Stimulated activated CD4-positive, alpha-beta T cell treated with anti-CD3 and anti-CD28 coated beads, Interleukin-15, amount 100 ng/mL, for 24 hours (primary cell): Measurements from ENCODE around the gene IFT57.

Experiments used
- DNase-seq: peaks from one replicate; pipeline ENCODE4 v3.0.0-alpha.2; 2020

IFT57 gene

DNA sequence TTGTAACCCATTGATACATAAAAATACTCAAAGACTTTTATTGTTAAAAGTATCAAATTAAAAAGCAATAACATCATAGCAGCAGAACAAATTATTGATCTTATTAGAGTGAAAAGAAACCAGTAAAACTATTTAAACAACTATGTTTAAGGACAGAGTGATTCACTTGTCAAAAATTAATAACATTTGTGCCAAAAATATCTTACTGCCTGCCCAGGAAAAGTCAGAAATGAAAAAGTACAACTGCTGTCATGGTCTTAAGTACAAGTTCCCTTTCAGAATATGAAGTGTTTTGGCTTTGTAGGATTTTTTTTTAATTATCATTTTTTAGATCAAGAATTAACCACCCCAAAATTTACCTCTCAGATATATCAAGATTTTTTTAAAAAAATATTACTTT, 3.4 kb downstream of the IFT57 start:
- DNase-seq, result no peak

DNA sequence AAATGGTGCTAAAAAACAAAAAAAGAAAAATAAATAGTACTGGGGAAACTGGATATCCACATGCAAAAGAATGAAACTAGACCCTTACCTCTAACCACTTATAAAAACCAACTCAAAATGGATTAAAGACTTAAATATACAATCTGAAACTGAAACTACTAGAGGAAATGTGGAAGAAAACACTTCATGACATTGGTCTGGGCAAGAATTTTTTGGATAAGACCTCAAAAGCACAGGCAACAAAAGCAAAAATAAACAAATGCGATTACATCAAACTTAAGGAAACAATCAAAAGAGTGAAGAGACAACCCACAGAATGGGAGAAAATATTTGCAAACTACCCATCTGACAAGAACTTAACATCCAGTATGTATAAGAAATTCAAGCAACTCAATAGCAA, 6.4 kb downstream of the IFT57 start:
- no peak for DNase-seq

DNA sequence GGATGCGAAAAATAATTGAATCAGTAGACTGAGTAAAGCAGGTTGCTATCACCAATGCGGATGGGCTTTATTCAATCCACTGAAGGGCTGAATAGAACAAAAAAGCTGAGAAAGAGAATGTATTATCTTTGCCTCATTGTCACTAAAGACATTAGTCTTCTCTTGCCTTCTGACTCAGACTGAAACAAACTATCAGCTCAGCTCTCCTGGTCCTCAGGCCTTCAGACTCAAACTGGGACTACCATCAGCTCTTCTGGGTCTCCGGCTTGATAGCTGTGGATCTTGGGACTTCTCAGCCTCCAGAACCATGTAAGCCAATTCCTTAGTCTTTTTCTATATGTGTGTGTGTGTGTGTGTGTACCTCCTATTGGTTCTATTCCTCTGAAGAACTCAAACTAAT, 12.6 kb downstream of the IFT57 start:
- no peak for DNase-seq

DNA sequence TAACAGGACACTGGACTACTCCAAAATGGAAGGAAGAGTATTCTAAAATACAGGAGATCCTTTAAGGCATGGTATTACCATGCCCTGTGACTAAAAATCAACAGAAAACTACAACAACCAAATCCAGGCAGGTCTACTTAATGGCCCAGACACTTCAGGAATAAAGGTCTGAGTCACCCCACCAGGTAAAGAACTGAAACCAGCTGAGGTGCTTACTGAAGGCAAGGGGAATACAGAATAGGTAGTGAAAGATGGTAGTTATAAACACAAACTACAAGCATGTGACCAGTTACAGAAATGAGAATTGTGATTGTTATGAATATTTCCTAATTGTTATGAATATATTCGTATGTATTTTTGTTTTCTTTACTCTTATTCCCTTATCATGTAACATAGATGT, 13.4 kb downstream of the IFT57 start:
- no peak for DNase-seq

DNA sequence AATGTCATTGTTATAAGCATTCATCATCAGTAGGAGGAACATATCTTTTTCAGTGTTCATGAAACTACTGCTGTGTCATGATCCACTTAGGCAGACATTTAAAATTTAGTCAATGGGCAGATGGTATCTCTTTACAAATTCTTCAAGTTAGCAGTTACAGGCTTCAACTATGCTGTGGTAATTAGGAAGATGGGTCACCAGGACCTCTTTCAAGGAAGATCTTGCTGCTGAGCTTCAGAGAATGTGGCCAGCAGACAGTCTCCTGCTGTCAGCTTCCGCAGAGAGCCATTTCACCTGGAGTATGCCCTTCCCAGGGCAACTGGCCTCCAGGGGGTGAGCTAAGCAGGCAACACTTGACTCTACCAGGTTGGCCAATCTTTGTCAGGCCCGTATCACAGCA, 19.4 kb downstream of the IFT57 start:
- DNase-seq, result no peak

DNA sequence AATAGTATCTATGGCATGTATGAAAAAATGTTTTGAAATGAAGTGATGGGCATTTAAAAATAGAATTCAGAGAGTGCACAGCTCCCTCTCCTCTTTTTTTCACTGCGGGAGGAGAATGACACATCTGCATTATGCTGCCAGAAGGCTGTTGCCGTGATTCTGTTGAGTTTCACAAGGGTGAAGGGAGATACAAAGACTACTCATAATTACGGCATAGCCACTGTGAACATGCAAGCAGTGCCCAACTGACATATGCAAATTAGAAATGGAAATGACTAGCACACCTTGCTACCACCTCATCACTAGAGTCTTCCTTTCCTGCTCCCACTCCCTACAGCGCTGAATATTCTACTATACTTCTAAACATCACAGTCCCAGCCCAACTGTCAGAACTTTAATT, 20.1 kb downstream of the IFT57 start:
- no peak for DNase-seq

DNA sequence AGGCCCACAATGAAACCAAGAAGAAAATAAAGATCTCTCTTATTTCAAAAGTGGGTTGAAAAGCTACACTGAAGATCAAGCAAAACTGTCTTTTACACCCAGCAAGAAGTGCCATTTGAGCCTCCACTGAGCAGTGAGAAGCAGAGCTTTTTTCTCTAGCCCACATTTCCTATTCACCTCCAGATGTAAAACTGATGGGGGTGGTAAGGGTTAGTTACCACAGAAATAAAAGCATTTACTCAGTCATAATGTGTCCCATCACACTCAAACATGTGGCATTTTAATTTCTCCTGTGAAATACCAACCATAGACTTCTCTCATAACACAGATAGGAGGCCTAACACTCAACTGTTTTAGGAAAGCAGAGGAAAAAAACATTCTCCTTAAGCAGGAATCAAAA, 21.0 kb downstream of the IFT57 start:
- DNase-seq, result no peak

DNA sequence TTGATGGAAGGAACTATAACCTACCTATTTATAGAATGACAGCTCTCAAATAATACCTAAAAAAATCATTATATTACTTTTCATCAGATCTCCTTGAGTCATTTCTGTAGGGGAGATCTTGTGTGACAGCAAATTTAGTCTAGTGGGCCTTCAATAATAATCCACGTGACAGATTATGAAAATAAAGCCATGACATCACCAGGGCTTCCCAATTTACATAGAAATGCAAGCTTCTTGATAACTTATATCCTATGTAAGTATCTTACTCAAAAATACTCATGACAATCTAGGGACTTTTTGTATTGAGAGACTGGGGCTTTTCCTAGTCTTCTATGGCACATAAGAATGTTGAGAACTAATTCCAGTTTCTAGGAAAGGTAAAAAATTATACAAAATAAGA, 21.6 kb downstream of the IFT57 start:
- no peak for DNase-seq

DNA sequence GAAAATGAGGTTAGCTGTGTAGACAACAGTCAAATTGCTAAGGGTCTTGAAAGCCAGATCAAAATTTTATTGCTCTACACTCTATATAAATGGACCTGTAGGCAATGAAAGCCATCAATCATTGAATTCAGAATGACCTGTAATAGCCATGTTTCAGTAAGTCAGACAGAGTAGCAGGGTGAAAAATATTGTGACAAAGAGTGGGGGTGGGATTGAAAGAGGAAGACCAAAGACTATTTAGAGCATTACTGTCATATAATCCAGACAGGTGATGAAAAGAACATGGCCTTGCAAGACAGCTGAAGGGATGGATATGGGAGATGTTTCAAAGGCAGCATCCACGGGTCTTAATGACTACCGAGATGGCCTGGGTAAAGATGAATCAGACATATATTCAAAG, 22.2 kb downstream of the IFT57 start:
- no peak for DNase-seq

DNA sequence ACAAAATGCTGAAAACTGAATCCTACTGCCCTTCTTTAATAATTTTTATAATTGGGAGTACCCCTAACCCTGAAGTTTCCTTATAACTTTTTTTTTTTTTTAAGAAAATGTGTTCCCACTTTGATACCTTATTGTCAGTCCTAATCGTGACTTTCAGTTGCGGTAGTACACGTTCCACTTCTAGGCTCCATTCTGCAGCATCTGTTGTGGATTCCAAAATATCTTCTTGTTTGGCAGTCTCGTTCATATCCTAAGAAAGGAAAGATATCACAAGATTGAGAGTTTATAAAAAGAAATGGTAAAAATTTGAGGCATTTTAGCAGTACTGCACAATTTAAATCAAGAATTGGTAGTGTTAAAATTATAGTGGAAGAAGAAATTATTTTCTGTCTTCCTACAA, 30.8 kb downstream of the IFT57 start:
- DNase-seq, result no peak

DNA sequence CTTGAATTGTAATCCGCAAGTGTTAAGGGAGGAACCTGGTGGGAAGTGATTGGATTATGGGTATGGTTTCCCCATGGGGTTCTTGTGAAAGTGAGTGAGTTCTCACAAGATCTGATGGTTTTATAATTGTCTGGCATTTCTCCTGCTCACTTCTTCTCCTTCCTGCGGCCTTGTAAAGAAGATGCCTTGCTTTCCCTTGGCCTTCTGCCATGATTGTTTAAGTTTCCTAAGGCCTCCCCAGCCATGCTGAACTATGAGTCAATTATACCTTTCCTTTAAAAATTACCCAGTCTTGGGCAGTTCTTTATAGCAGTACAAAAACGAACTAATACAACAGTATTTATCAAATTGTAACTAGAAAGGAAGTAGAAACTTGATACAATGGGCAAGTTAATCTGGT, 31.9 kb downstream of the IFT57 start:
- no peak for DNase-seq

DNA sequence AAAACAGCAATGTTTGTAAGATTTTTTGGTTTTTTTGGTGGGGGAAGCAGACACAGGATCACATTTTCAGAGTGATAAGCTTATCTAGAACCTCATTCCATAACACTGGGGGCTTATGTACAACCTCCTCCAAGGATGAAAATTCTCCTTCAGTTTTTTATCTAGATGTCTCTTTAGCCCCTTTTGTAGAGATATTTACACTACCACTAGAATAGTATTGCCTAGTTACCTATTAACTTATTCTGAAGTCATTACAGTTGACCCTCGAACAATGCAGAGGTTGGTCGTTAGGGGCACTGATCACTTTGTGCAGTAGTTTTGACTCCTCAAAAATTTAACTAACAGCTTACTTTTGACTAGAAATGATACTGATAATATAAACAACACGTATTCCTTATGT, 32.8 kb downstream of the IFT57 start:
- no peak for DNase-seq

DNA sequence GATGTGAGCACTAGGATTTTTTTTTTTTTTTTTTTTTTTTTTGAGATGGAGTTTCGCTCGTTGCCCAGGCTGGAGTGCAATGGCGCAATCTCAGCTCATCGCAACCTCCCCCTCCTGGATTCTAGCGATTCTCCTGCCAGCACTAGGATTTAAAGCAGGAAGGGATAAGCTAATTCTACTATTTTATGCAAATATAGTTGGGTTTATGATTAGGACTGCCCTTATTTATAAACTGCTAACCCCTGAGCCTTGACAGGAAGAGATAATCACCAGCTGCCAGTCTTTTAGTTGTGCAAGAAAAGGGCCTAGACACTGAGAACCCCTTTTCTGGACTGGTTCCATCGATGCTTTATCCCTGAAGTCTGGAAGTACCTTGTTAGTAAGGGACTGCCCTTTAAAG, 36.7 kb downstream of the IFT57 start:
- DNase-seq, result no peak

DNA sequence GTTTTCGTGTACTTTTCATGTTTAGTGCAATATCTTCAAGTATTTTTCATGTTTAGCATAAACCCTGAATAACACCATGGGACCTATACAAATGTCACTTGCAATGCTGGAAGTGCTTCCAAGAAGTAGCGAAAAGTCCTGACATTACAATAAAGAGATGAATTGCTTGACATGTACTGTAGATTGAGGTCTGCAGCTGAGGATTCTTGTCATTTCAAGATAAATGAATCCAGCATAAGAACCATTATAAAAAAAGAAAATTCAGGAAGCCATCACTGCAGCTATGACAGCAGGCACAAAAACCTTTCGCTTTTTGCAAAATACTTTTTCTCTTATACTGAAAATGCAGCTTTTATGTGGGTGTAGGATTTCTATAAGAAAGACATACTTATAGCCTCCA, 37.4 kb downstream of the IFT57 start:
- no peak for DNase-seq

DNA sequence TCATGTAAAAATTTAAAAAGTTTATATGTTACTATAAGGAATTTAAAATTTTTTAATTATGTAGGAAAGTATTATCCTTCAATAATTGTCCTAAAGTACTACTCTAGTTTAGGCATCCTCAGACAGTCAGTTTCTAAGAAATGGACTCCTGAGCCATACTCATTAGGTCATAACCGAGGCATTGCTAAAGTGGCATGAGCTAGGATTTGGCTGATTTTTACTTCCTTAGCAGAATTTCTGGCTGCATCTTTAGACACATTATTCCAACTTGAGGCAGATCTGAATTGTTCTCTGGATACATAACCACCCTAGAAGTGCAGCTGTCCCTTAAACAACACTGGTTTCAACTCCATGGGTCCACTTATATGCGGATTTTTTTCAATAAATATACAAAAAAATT, 38.3 kb downstream of the IFT57 start:
- DNase-seq, result no peak

DNA sequence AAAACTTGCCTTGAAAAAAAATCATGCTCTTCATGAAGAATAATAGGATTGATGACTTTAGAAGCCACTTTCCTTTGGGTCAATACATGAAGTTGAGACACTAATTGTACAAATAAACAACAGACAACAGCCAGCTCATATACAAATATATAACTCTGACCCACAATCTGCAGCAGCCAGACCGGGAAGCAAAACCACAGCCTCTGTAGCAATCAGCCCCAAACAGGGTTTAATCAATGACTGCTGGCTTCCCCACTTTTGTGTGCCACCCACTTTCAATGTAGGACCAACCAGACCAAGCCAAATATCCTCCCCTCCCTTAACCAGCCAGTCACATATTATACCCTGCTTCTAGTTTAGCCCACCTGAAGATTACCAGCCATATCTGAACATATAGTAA, 39.0 kb downstream of the IFT57 start:
- no peak for DNase-seq

DNA sequence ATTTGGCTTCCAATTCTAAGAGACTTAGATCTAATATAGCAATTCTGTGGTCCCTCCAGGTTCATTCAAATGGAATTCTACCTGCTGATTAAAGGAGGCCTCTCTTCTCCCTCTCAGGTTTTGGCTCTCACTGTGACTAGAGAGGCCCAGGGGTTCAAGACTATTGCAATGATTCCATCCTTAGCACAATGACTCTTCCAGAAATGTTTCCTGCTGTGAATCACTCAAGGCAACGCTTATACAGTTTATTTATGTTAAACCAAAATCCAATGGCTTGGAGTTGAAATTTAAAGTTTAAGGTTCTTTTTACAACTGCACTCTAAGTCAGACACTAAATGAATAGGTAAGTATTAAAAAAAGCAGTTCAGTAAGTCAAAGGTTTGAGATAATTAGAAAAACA, 39.9 kb downstream of the IFT57 start:
- no peak for DNase-seq

DNA sequence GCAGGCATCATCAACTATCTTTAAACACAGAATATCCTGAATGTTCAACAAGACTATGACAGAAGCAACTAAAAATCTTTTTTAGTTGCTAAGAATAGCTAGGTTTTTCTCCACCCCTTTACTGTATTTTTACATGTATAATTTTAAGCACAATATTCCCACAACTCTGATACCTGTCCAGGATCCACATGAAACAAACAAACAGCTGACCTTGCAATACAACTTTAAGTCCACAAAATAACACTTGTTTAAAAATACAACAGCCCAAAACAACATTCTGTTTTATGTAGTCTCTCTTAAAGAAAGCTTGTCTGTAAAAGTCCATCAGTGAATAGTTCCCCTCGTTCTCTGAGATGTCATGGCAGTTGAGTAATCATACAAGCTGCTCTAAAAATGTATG, 41.1 kb downstream of the IFT57 start:
- DNase-seq, result no peak

DNA sequence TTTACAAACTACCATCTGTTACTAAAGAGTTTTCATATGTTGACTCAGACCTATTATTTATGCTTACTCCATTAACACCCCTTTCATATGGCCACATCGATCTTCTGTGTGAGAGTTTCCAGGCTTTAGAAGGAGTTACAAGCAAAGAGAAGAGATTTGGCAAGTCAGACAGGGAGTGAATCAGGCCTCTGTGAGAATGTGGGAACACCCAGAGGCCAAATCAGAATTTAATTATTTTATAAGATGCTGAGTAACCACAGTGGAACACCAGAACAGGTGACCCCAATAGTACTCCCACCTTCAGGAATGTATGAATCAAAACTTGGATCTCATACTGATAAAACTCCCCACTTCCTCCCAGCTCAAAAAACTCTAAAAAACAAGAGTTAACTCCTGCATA, 42.0 kb downstream of the IFT57 start:
- DNase-seq, result no peak

DNA sequence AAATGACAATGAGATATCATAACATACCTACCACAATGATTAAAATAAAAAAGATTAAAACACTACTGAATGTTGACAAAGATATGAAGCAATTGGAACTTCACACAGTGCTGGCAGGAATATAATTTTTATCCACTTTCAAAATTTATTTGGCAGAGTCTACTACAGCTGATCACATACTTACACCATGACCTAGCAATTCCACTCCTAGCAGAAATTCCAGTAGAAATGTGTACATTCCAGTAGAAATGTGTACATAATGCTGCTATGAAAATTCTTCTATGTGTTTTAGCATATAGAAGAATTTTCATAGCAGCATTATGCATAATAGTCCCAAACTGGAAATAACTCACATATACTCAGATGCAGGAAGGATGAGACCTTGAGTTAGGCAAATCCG, 43.5 kb downstream of the IFT57 start:
- DNase-seq, result no peak

DNA sequence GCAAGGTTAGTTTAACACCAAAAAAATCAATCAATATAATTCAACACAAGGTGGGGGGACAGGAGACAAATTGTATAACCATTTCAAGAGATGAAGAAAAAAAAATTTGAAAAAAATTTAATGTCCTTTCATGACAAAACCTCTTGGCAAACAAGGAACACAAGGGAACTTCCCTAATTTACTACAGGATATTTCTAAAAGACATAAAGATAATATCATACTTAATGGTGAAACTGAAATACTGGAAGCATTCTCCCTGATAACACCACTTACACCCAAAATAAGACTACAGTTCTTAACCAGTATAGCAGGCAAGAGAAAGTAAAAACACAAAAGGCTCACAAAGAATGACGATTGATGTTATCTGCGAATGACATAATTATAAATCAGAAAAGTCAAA, 44.7 kb downstream of the IFT57 start:
- DNase-seq, result no peak

DNA sequence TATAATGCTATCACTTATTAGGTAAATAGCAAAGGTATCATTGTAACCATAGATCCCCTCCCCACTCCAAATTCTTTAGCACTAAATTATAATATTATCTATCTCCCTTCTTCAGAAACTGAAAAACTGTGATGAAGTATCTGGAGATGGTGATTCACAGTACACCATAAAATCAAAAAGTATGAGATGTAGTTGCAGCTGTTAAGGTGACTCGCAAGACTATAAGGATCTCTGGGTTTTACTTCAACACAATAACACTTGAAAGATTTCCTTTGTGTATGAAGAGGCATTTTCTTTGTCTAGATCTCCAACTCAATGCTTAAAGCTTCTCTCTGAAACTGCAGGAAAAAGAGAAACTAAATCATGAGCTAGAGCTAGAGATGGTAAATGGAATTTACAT, 46.9 kb downstream of the IFT57 start:
- DNase-seq, result no peak

DNA sequence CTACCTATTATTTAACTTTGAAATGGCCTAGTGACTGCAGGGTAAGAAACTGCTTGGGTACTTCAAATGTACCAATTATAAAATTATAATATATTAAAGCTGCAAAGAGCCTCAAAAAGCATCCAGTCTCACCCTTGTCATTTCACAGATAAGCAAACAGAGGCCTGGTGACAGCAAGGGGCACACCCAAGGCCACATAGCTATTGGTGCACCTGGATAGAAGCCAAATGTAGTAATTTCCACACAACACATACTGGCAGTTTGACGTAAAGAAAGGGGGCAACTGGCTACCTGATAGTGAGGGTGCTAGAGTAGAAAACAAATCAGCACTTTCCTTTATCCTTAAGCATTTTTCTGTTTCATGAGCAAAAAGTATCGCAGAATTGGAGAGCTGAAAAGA, 51.1 kb downstream of the IFT57 start:
- DNase-seq, result no peak

DNA sequence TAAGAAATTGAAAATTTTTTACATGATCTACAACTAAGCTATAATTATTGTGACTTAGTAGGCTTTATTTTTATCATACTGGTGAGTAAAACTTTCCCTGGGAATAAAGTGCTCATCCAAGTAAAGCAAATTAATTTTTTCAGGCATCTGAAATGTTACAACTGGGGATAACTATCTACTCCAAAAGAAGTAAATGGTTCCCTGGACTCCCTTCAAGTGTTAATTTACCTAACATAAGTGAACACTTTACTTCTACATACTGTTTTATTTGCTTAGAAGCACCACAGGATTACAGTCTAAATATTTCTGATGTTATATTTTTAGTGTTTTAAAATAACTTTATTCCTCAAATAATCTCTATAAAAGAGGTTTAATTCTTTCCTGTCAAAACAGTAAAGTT, 57.8 kb downstream of the IFT57 start:
- no peak for DNase-seq

DNA sequence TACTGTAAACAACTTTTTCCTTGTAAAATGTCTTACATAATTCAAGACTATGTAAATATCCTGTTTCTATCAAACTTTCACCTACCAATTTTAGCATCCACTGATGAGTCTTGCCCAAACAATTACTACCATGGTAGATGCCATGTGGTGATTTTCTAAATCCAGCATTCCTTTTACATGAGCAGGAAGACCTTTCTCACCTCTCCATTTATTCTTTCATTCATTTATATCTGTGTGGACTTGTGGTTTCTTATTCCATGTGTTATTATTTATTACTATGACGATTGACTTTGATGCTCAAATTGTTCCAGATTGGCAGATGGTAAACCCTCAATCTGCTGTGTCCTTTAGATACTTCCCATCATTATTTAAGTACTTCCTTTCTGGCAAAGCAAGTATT, 62.4 kb downstream of the IFT57 start:
- DNase-seq, result no peak

DNA sequence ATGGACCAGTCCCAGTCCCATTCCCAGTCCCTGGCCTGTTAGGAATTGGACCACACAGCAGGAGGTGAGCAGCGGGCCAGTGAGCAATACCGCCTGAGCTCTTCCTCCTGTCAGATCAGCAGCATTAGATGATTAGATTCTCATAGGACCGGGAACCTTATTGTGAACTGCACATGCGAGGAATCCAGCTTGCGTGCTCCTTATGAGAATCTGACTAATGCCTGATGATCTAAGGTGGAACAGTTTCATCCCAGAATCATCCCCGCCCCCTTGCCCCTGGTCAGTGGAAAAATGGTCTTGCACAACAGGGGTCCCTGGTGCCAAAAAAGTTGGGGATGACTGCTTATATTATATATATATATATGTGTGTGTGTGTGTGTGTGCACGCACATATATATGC, 63.1 kb downstream of the IFT57 start:
- no peak for DNase-seq

DNA sequence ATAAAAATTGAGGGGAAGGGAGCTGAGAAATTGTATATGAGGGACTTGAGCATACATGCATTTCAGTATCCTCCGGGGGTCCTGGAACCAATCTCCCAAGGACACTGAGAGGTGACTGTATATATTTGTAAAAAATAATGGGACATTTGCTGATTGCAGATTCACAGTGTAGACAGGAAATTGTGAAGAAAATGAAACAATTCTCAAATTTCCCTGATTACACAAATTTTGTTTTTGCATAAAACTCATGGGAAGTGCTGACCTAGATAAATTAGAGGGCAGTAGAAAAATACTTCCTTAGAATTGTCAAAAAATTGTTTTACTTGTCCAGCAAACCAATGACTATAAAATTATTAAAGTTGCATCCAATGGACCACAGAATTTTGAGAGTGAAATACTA, 64.0 kb downstream of the IFT57 start:
- DNase-seq, result no peak
